KOPT-K1 (cell line): ENCODE results near the gene SNCAIP.

Experiments
- H3K27ac ChIP-seq: fragments of 200-600 bp; sonication (generic); 2 replicates; pipeline ENCODE4 v1.5.1; 2016; ENCODE audit warnings: antibody characterized with exemption, mild to moderate bottlenecking, low read depth, low read length; ENCODE audit not compliant: poor library complexity, severe bottlenecking
- H3K36me3 ChIP-seq: fragments of 200-600 bp; sonication (generic); 2 replicates; pipeline ENCODE4 v1.5.1; 2017; ENCODE audit warnings: antibody characterized with exemption, mild to moderate bottlenecking, low read length, moderate library complexity; ENCODE audit not compliant: insufficient read depth
- H3K9me3 ChIP-seq: fragments of 200-600 bp; sonication (generic); 2 replicates; pipeline ENCODE4 v1.5.1; 2017; ENCODE audit warnings: antibody characterized with exemption, low read length, mild to moderate bottlenecking; ENCODE audit not compliant: insufficient read depth, poor library complexity, severe bottlenecking

The SNCAIP gene

DNA sequence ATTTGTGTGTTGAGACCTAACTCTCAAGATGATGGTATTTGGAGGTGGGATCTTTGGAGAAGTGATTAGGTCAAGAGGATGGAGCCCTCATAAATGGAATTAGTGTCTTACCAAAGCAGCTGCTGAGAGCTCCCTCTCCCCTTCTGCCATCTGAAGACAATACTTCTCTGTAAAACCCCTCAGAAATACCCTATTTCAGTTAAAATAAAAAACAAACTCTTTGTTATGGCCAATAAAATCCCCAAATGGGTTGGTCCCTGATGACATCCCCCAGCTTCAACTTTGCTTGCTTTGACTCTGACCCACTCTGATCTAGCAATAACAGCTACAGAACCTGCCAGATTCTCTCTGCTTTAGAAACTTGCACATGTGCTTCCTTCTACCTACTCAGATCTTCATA is 100.9 kb downstream of the SNCAIP start:
- no peaks in the 10 kb centered on the region for H3K9me3 ChIP-seq
- H3K36me3 ChIP-seq = no peaks in the 10 kb centered on the region
- H3K27ac ChIP-seq = no peak overlapping the region

GRCh38 chr5:122413722-122414121 is 101.7 kb downstream of the SNCAIP start:
- Histone ChIP-seq H3K9me3 (no peaks in the 10 kb centered on the region), H3K27ac (no peak overlapping the region), H3K36me3 (no peaks in the 10 kb centered on the region)

GRCh38 chr5:122415030-122415800 is 103.2 kb downstream of the SNCAIP start:
- no peaks in the 10 kb centered on the region for H3K9me3 ChIP-seq
- no peak overlapping the region for H3K27ac ChIP-seq
- H3K36me3 ChIP-seq = no peaks in the 10 kb centered on the region

DNA sequence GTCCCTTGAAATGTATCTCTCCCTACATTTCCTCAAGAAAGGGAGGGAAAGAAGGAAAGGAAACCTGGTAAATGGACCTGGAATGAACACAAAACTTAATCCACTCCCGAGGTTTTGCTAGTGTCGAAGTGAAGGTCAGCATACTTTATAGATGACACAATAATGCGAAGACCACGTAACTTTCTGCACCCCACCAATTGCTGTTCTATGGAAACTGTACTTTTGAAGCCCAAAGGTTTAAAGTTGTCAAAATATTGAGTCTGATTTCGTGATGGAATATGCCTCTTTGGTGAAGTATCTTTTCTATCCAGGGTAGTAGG is 103.7 kb downstream of the SNCAIP start:
- no peaks in the 10 kb centered on the region for H3K36me3 ChIP-seq
- no peak overlapping the region for H3K27ac ChIP-seq
- H3K9me3 ChIP-seq = no peaks in the 10 kb centered on the region

- Histone ChIP-seq H3K27ac (no peak overlapping the region), H3K9me3 (no peaks in the 10 kb centered on the region), H3K36me3 (no peaks in the 10 kb centered on the region)
These were observed 107.3 kb downstream of the SNCAIP start for GRCh38 chr5:122419142-122419894.

- Histone ChIP-seq H3K9me3 (no peaks in the 10 kb centered on the region), H3K36me3 (no peaks in the 10 kb centered on the region), H3K27ac (no peak overlapping the region)
These were observed 108.1 kb downstream of the SNCAIP start for GRCh38 chr5:122420091-122420490.

DNA sequence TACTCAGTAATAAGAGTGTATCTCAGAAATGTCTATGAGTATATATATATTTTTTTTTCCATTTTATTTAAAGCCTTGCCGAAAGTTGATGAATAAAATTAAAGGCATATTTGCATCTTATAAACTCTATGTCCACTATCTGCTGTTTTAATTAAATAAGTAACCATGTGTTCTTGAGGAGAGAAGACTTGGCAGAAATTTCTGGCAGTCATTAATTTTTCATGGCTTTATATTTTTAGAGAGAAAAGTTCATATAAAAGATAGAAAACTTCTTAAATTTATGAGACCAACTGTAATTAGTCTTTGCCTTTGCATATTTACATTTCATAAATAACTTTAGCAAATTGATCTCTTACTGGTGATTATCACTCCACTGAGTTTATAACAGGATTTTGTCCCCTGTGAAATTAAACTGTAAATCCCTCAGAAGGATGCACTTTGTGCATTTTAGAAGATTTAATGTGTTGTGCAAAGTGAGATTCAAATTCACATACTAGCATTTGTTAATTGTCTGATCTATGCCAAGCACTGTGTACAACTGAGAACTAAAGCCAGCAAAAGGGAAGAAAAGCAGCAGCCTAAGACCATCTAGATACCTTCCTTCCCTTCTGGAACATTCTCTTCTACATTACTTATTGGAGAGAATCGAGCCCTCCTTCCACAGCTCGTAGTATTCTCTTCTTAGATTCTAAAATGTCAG is 108.7 kb downstream of the SNCAIP start:
- Histone ChIP-seq H3K9me3 (no peaks in the 10 kb centered on the region), H3K36me3 (no peaks in the 10 kb centered on the region)

DNA sequence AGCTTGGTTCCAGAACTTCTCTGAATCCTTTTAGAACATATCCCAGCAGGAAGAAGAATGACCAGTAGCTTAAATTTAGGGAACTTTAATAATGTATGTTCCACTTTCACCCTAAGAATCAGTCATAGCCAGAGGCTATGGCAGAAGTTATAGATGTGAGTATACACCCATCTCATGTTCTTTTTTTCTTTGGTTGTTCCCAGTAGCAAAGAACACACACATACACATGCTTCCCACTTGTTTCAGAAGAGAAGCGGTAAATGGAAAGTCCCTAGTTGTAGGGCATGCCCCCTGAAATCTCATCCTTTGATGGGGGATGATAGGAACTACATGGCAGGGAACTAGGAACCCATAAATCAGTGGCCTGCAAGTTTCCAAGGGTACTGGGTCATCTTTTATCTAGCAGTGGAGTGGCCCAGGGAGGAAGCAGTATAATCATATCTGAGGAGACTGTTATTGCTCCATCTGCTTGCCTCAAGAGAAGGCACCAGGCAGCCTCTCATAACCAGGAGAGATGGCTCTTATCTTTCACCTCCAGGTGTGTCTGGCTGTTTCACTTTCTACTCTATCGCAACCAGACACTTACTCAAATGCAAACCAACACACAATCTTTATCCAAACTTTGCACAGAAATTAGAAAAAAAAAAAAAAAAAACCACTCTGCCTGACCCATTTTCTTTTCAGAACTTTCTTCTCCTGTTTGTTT is 109.5 kb downstream of the SNCAIP start:
- H3K9me3 ChIP-seq = no peaks in the 10 kb centered on the region
- H3K27ac ChIP-seq = no peak overlapping the region
- H3K36me3 ChIP-seq = no peaks in the 10 kb centered on the region

More for the DNA sequence above, 108.7 kb downstream of the SNCAIP start:
- H3K27ac ChIP-seq = no peak overlapping the region

DNA sequence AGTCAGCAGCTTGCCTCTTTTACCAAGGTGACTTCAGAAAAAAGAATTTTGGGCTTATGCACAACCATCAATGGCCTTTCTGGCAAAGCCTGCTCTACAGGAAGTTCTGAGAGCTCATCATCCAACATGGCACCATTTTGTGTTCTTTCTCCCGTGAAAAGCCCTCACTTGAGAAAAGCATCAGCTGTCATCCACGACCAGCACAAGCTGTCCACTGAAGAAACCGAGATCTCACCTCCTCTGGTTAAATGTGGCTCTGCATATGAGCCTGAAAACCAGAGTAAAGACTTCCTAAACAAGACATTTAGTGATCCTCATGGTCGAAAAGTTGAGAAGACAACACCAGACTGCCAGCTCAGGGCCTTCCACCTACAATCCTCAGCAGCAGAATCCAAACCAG is 111.2 kb downstream of the SNCAIP start:
- H3K36me3 ChIP-seq = no peaks in the 10 kb centered on the region
- no peak overlapping the region for H3K27ac ChIP-seq
- H3K9me3 ChIP-seq = no peaks in the 10 kb centered on the region

GRCh38 chr5:122424132-122424531 is 112.1 kb downstream of the SNCAIP start:
- H3K9me3 ChIP-seq = no peaks in the 10 kb centered on the region
- H3K27ac ChIP-seq = no peak overlapping the region
- no peaks in the 10 kb centered on the region for H3K36me3 ChIP-seq

DNA sequence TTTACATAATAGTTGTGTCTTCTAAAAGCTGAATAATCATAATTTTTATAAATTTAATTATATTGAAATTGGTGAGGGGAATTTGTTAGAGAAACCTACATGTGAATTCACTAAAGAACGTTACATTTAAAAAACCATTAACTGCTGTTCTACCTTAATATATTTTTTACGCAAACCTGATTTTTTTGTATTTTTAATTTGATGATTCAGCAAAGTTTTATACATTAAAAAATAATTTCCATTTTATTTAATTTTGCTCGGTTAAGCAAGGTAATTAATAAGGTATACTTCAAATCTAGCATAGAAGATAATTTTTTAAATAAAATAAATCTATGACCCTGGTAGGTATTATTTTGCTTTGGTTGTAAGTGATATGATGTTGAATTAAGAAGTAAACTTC is 114.3 kb downstream of the SNCAIP start:
- Histone ChIP-seq H3K9me3 (no peaks in the 10 kb centered on the region), H3K36me3 (no peaks in the 10 kb centered on the region), H3K27ac (no peak overlapping the region)

DNA sequence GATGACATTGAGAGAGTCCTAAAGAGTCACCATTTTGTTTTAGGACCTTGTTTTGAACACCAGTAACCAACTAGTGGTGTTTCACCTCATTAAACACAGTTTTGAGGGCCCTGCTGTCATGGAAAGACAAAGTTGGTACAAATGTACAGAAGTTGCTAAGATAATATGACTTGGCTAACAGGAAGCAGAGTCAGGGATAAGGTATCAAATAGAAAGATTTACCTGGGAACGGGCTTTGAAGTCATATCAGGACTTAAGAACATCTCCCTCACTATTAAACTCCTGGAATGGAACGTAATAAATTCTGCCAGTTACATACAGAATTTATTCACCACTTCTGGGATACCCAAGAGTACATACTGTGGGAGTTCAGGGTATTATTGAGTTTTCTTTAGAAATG is 115.6 kb downstream of the SNCAIP start:
- H3K27ac ChIP-seq = no peak overlapping the region
- no peaks in the 10 kb centered on the region for H3K9me3 ChIP-seq
- H3K36me3 ChIP-seq = no peaks in the 10 kb centered on the region

DNA sequence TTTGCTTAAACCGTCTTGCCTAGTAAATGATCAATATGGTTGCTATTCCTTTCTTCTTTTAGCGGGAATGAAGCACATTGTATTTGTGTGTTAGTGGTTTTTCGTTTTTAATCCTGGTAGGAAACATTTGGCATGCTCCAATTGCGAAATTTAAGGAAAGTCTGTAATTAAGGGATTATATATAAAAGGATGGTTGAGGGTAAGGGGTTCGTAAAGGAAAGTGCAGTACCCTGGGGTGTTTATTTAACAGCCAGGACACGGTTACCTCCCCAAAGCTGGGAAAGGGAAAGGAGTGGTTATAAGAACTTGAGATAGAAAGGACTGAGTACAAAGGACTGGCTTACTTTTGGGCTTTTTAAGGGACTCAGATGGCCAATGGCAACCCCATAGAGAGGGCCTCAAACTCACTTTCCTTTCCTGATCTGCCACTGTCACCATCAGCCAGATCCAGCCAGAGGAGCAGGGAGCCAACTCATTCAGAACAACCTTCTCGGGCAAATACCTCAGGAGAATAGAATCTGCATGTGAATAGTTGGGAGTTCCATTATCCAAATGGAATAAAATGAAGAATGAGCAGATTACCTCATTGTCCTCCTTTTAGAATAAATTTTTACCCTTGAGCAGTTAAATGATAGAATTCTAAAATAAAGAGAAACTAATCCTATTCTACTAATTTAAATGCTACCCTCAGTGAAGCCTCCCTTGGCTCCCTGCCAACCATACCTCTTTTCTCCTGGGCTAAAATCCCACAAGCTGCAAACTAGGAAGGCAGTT is 117.7 kb downstream of the SNCAIP start:
- Histone ChIP-seq H3K27ac (no peak overlapping the region), H3K36me3 (no peaks in the 10 kb centered on the region), H3K9me3 (no peaks in the 10 kb centered on the region)

DNA sequence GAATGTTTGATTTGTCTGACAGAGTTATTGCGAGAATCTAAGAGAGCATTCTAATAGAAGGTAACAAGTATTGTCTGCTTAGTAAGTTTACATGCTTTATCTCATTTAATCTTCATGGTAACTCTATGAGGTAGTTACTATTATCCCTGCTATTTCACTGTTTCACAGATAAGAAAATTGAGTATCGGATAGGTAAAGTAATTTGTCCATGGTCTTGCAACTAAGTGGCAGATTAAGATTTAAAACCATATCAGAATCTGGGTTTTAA is 118.2 kb downstream of the SNCAIP start:
- no peak overlapping the region for H3K27ac ChIP-seq
- no peaks in the 10 kb centered on the region for H3K36me3 ChIP-seq
- no peaks in the 10 kb centered on the region for H3K9me3 ChIP-seq

DNA sequence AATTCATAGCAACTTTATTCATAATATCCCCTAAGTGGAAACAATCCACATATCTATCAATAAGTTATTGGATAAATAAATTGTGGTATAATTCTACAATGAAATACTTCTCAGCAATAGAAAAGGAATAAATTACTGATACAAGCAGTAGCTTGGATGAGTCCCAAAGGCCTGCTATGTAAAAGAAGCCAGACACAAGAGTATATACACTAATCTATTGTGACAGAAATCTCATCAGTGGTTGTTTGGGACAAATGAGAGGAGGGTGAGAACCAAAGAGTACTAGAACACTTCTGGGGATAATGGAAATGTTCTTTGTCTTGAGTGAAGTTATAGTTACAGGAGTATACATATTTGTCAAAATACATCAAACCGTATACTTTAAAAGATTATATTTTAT is 119.3 kb downstream of the SNCAIP start:
- Histone ChIP-seq H3K36me3 (no peaks in the 10 kb centered on the region), H3K9me3 (no peaks in the 10 kb centered on the region), H3K27ac (no peak overlapping the region)
